ENCODE results near the gene POR.
A peak's percentile ranks its signal among the peaks of the same experiment; 100 is the strongest.

Gene POR

DNA sequence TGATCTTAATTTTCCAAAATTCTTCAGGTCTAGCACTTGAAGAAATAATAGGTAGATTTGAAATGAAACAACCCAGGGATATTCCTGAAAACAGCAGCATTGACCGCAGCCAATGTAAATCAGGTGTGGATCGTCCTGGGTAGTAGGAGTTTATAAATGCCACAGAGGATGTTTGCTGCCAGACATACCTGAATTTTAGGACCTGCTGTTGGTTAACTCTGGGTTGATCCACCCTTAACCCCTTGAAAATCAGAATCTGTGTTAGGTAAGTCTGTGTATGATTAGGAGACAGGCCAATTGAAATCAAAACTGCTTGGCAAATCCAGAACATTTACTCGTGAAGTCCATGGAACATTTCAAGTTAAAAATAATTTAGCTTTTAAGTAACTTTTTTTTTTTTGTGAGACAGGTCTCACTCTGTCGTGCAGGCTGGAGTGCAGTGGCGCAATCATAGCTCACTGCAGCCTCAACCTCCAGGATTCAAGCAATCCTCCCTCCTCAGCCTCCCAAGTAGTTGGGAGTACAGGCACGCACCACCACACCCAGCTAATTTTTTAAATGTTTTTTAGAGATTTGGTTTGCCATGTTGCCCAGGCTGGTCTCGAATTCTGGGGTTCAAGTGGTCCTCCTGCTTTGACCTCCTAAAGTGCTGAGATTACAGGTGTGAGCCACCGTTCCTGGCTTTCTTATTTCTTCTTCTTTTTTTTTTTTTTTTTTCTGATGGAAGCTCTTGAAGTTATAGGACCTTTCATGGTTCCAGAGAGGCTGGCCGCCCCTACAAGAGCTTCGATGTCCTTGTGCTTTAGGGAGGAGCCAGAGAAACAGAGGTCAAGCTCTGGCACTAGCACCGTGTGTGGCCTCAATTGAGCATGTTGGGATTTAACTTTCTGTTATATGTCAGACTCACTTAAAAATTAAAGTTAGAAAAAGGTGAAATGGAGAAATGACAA lies 2.0 kb downstream of the POR start:
- DNase-seq: no peak

DNA sequence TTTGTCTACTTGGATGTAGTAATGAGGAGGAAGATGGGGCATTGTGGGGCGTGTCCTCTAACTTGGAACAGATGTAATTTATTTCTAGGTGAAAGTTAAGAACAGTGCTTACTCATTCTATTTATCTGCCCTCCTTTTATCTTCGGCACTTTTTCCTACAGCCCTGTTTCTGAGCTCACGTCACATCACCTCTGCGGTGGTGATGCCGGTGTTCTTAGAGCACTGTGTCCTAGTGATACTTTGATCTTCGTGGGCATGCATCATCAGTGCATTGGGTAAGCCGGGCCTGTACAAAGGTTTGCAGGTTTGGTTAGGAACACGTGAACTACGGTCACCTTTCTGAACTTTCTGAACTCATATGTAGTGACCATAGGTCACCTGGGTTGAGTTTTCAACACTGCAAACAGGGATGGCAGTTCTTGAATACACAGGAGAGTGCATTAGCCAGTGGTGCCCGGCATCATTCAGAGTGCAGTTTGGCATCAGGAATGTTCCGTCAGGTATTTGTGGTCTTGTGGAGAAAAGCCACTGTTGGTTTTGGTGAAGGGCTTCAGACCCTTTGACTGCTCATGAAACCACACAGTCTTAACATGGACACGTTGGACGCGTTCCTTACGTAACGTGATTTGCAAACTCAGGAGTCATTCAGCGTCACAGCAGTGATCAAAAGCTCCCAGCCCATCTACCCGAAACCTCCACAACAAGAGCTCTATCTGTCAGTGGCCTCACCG lies 5.6 kb downstream of the POR start:
- no peak for DNase-seq

DNA sequence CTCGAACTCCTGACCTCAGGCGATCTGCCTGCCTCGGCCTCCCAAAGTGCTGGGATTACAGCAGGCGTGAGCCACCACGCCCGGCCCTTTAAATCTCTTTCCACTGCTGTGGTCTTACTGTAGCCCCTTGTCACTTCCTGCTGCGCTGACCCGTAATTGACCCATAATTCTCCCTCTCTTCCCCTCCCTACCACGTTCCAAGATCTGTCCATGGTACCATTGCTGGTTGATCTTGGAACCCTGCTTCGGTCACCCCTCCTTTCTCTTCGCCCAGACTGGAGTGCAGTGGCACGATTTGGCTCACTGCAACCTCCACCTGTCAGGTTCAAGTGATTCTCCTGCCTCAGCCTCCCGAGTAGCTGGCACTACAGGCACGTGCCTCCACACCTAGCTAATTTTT lies 6.5 kb downstream of the POR start:
- DNase-seq: no peak

DNA sequence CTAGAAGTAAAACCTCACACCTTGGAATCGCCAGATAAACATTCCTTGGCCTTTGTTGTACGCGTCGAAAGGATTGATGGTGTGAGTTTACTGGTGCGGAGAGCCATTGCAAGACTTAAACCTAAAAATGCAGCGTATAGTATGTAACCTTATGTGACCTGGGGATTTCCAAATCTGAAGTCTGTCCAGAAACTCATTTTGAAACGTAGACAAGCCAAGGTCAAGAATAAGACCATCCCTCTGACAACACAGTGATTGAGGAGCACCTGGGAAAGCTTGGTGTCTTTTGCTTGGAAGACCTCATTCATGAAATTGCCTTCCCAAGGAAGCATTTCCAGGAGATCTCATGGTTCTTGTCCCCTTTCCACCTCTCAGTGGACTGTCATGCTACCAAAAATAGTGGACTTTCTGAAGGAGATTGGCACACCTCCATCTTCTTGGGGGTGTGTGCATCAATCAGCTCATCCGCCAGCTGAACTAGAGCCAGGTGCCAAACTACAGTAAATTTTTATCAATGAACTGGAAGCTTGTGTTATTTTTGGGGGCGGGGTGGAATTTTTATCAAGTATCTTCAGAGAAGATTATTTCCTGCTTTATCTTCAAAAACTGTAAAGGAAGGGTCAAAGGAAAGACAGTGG lies 8.1 kb downstream of the POR start:
- no peak for DNase-seq

DNA sequence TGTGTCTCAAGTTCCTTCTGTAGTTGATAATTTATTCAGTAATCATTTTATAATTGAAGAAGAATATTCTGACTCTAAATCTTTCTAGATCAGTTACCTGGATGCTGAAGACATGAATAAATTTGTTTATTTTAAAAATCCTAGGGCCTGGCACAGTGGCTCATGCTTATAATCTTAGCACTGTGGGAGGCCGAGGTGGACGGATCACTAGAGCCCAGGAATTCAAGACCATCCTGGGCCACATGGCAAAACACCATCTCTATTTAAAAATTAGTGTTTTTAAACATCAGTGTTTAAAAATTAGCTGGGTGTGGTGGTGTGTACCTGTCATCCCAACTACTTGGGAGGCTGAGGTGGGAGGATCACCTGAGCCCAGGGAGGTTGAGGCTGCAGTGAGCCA lies 9.3 kb downstream of the POR start:
- no peak for DNase-seq

DNA sequence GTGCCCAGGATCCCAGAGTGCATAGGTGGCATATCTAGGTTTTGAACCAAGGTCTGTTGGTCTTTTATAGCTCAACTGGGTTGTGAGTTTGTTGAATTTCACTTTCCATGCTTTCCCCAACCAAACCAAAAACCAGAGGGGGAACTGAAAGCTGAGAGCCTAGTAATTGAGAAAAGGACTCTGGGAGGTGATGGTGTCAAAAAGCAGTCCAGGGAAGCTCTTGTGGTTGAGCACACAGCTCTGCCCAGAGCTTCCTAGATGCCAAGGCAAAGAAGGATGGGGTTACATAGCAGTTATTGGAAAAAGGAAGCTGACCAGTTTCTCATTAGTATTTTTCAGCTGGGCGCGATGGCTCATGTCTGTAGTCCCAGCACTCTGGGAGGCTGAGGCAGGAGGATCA lies 9.9 kb downstream of the POR start:
- no peak for DNase-seq

DNA sequence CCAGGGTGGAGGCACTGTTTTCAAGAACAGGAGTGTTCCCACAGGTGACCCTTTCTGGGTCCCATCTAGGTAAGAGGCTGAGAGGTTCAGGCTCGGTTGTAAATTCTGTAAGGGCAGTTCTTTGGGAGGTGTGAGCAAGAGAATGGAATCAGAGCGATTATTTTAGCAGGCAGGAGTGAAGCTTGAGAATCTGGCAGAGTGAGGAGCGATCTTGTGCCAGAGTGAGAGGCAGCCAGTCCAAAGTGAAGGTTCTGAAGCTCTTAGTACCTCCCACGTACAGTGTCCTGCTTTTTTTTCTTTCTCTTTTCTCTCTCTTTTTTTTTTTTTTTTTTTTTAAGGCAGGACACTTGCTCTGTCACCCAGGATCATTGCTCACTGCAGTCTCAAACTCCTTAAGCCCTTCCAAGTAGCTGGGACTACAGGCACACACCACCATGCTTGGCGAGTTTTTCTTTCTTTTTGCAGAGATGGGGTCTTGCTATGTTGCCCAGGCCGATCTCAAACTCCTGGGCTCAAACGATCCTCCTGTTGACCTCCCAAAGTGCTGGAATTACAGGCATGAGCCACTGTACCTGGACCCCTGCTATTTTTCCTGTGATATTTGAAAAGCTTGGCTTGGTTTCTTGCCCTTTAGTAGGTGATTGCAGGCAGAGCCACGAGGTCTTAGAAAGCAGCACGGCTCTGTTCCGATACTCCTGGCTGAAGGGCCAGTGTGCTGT lies 10.9 kb downstream of the POR start:
- no peak for DNase-seq

DNA sequence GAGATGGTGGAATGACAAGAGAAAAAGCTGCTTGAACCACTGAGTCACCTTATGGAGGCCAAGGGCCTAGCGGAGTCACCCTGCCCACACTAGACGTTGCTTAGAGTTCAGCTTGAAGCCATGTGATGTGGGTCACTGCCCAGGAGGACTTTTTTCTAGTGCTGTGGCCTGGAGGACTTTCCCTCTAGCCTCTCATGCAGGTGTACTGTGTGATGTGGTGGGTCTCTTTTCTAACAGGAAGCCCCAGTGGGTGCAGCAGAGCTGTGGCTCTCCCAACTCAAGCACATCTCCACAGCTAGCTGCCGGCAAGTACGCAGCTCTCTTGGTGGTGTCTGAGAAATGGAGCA lies 13.6 kb downstream of the POR start:
- no peak for DNase-seq

DNA sequence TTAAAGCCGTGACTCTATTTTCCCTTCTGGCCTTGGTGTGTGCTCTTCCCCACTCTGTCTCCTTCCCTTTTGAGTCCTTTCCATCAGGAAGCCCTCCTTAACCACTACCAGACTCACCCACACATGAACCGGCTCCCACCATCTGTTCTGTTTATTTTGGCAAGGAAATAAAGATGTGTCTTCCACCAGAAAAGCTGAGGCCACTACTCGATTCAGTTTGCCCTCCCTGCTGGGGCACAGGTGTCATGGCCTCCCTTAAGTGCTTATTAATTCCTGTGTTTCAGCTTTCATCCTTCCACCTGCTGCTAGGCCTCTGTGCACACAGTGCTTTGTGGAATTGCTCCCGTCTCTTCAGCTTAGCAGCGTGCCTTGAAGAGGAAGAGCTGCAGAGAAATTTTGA lies 16.7 kb downstream of the POR start:
- peak; percentile 98 for DNase-seq

DNA sequence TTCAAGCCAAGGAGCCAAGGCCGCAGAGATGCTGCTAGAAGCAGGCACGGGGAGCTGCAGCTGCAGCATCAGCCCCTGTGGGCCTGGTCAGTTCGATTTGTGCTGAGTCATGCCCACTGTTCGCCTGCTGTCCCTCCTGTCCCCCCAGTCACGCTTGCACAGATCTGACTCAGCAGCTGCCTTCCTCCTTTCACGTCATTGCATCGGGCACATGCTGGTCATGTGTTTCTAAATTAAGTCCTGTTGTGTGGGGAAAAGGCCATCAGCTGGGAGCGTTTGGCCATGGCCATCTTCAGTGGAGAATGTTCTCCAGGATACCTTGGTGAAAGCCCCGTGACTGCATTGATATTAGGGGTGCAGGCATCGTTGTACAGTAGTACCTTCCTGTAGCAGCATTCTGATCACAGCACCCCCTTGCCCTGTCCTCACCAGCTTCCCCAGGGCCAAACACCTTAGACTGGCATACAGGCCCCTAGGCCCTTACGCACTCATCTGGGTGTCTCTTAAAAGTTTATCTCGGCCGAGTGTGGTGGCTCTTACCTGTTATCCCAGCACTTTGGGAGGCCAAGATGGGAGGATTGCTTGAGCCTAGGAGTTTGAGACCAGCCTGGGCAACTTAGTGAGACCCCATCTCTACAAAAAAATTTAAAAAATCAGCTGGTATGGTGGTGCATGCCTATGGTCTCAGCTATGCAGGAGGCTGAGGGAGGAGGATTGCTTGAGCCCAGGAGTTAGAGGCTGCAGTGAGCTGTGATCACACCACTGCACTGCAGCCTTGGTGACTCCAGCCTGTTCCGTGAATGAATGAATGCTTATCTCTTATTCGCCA lies 23.2 kb downstream of the POR start:
- peak; percentile 71 for DNase-seq

DNA sequence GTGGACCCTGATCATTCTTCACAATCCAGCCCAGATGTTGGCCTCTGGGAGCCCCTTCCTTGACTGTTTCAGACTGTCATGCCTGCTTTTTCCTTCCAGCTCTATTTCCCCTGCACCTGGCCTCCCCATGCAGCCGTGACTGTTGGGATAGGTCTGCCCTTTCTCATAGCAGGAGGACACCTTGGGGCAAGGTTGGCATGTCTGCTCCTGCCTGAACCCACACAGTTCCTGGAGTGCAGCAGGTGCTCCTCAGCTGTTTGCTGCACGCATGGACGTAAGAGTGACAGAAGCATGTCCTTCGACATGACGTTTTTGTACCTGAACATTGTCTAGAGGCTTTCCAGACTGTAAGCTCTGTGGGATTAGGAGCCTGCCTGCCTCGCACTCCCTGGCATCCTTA lies 24.0 kb downstream of the POR start:
- DNase-seq: no peak

DNA sequence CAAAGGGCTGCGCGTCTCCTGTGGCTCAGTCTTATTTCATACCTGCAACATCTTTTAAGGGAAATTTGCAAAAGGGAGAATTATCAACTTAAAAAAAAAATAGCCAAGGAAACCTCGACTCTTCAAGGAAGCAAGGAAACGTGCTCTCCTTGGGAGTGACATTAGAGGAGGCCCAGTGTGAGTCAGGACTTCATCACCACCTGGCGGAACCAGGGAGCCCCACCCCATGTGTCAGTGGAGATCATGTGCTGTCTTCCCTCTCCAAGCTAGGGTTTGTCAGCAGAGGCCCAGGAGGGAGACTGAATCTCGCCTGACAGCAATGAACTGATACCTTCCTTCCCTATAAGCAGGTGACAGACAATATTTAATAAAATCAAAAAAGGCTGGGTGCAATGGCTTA lies 28.9 kb downstream of the POR start:
- peak; percentile 27 for DNase-seq

DNA sequence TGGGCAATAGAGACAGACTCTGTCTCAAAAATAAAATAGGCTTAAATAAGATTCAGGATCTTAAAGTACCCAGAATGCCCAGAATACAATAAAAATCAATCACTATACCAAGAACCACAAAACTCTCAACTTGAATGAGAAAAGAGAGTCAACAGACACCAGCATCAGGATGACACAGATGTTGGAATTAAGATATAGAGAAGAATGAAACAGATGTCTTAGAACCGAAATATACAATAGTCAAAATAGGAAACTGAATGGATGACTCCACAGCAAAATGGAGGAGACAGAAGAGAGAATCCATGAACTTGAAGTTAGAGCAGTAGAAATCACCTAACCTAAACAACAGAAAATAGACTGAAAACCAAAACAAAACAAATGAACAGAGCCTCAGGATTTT lies 29.6 kb downstream of the POR start:
- DNase-seq: no peak

DNA sequence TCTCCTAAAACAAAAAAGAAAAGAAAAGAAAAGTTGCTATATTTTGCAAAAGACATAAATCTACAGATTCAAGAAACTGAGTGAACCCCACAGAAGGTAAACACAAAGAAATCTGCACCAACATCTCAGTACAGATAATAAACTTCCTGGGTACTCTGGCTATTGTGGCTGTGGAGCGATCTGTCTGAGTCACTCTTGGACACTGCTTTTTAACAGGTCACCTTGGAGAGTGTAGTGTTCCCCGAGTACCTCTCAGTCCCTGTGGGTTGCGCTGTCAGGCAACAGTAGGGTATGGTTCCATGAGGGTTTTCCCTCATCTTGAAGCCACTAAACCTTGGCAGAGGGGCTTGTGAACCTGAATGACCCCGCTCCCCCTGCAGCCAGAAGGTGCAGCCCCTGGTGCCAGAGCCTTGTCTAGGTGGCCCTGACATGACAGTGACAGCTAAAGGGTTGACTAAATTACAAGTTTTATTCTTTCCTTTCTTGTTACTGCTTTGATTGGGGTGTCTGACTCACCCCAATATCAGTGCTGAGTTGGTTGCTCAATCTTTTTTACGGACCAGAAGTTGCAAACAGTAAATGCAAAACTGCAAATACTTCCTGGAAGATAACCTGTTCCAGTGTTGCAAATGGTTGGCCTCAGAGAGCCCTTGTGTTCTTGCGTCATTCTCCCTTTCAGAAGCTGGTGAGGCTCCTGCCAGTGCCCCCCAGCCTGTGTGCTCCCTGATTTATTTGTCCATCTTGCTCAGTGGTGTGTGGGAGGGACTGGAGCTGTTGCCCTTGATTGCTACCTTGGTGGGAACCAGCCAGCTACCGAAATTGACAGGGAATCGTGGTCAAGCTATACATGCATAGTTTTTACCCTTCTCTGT lies 30.6 kb downstream of the POR start:
- peak; percentile 36 for DNase-seq

DNA sequence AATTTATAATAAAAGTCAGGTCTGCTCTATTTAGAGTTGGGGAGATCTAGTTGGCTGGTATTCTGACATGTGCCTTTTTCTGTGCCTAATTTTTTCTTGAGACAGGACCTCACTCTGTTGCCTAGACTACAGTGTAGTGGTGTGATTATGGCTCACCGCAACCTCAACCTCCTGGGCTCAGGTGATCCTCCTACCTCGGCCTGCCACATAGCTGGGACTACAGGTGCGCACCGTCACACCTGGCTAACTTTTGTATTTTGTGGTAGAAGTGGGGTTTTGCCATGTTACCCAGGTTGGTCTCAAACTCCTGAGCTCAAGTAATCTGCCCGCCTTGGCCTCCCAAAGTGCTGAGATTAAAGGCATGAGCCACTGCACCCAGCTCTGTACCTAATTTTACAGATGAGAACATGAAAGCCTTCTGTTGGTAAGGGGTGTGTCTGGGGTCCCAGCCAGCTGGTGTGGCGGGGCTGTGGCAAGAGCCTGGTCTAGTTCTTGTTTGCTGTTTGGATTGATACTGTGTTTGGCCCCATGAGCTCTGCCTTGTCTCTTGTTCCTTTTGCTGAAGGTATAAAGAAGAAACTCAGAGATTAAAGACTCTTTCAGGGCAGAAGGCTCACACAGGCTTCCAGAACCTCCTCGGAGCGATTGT lies 31.4 kb downstream of the POR start:
- no peak for DNase-seq

DNA sequence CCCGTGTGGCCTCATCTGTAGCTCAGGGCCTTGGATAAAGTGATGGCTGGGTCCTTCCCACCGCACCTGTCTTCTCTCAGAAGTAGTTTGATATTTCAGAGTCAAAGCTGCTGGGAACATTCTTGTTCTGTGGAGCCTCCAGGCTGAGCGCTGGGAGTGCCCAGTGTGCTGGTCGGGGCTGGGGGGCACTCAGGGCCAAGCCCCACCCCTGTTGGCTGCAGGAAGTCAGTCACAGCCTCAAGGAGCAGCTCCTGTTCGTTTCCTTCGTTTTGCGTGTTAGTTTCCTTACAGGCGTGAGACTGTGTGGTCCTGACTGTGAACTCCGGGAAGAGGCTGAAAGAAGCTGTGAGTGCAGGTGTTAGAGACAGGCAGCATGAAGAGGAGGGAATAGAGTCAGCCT lies 33.2 kb downstream of the POR start:
- DNase-seq: no peak

DNA sequence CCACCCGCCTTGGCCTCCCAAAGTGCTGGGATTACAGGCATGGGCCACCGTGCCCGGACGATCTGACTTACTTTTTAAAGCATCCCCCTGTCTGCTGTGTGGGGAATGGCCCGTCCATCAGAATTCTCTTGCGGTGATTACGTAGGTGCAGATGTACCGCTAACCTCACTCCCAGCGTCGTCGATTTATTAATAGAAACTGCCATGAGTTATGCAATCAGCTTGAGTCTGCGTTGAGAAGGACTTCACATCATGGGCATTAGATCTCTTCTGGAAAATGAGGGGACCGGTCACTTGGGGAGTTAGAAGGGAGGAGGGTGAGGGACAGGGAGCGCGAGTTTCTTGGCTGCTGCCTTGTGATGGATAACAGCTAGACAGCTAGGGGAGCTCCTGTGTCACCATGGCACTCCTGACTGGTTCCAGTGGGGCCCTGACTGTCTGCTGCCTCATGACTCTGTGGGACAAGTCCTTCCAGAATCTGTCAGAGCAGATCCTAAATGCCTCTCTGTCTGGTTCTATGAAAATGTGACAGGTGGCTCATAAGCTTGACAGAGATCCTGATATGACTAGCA lies 35.2 kb downstream of the POR start:
- peak; percentile 47 for DNase-seq

DNA sequence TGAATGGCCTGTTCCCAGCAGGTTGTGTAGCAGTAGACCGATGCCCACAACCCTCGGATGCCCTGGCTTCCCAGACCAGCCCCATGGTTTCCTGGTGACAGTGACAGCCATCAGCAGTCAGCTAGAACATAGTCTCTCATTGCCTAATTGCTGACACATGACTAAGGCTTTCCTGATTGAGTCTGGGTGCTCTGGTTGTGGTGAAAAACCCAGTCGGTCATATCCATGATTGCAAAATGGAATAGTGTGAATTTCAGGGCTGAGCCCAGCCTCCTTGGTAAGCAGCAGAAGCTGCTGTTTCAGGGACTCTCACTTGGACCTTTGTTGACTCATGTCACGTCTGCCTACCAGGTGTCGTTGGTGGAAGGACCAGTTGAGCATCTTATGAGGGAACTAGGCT lies 36.6 kb downstream of the POR start:
- DNase-seq: peak; percentile 40

DNA sequence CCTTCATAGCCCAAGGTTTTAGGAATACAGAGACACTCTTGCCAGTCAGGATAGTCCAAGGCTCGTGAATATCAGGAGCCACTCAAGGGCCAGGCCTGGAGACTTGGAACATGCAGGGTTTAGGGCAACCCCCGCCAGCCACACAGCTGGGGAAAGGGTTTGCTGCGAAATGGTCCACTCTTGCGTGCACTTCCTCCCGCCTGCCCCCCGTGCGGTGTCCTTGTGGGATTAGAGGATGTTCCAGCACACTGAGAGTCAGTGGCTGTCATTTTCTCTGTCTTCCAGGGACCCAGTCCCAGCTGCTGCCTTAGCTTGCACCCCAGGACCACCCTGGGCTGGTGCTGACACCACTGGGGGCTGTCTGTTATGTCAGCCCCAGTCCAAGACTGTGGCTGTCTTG lies 38.5 kb downstream of the POR start:
- DNase-seq: no peak

DNA sequence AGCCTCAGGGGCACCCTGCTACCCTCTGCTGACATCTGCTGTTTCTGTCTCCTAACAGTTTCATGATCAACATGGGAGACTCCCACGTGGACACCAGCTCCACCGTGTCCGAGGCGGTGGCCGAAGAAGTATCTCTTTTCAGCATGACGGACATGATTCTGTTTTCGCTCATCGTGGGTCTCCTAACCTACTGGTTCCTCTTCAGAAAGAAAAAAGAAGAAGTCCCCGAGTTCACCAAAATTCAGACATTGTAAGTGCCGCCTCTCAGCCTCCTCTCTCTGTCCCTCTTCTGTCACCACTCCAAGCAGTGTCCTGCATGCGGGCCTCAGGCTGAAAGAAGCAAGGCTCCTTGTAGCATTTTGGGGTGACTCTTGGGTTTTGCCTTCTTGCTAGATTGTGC lies 39.0 kb downstream of the POR start:
- DNase-seq: no peak

All from DMS53 (cell line).